SK-N-SH (cell line): ENCODE data around the gene AGK. TPM values are rescaled to one million over a fixed set of nuclear protein-coding genes. Genes with fewer than 3 reads are reported as not detected.

Source experiments
- CTCF ChIA-PET: fragments of 300-600, 350-600 bp; formaldehyde crosslinking; extraction: SDS; loops from one replicate; lab custom pipeline; 2021; lab: Yijun Ruan, JAX
- POLR2A ChIA-PET: fragments of 350-600 bp; sonication (Branson Sonifier 250); formaldehyde crosslinking; extraction: SDS; loops from one replicate; lab custom pipeline; 2020; ENCODE audit warnings: antibody characterized with exemption, inconsistent platforms; lab: Yijun Ruan, JAX
- DNase-seq: peaks from one replicate; pipeline ENCODE4 v3.0.0; 2012
- H2AFZ ChIP-seq: fragments of 200-600 bp; sonication (generic); 2 replicates; pipeline ENCODE4 v1.8.1; 2016; ENCODE audit warnings: antibody characterized with exemption, mild to moderate bottlenecking, low read depth
- H3F3A ChIP-seq: fragments of 200-600 bp; sonication (generic); replicated peaks from 2 replicates; pipeline ENCODE3; 2016; ENCODE audit warnings: antibody characterized with exemption, mild to moderate bottlenecking; ENCODE audit not compliant: insufficient read depth
- H3K27ac ChIP-seq, 2 experiments: fragments of 200-500 bp in 1 of 2; fragments of 200-600 bp in 1 of 2; sonication (Bioruptor generic) in 1 of 2; sonication (generic), shearing (Covaris generic) in 1 of 2; 2 replicates each; pipeline versions ENCODE4 v1.5.1 to v1.6.1; 2014 to 2016; ENCODE audit warnings: low read depth in 2 of 2, inconsistent platforms in 1 of 2, low read length in 1 of 2, mild to moderate bottlenecking in 1 of 2, mixed read lengths in 1 of 2
- H3K27me3 ChIP-seq: fragments of 200-600 bp; sonication (generic), shearing (Covaris generic); 2 replicates; pipeline ENCODE4 v1.6.1; 2016; ENCODE audit warnings: mixed run types; ENCODE audit not compliant: insufficient read depth
- H3K36me3 ChIP-seq, 2 experiments: fragments of 200-500 bp in 1 of 2; fragments of 200-600 bp in 1 of 2; sonication (Bioruptor generic) in 1 of 2; sonication (generic) in 1 of 2; replicated peaks in 1 of 2; 2 replicates each; pipeline versions ENCODE3 to v1.5.1; 2014 to 2016; ENCODE audit warnings: low read length in 1 of 2, mild to moderate bottlenecking in 1 of 2; ENCODE audit not compliant: insufficient read depth in 2 of 2, control insufficient read depth in 1 of 2
- H3K4me1 ChIP-seq, 2 experiments: fragments of 200-500 bp in 1 of 2; fragments of 200-600 bp in 1 of 2; sonication (Bioruptor generic) in 1 of 2; sonication (generic), shearing (Covaris generic) in 1 of 2; 2 replicates each; pipeline versions ENCODE4 v1.5.1 to v1.6.1; 2014 to 2016; ENCODE audit warnings: low read depth in 1 of 2, low read length in 1 of 2, mixed run types in 1 of 2; ENCODE audit not compliant: insufficient read depth in 2 of 2, control insufficient read depth in 1 of 2
- H3K4me2 ChIP-seq: fragments of 200-600 bp; sonication (generic), shearing (Covaris generic); 2 replicates; pipeline ENCODE4 v1.6.1; 2017; ENCODE audit warnings: mixed run types
- H3K4me3 ChIP-seq, 2 experiments: fragments of 200-500 bp in 1 of 2; fragments of 200-600 bp in 1 of 2; sonication (Bioruptor generic) in 1 of 2; sonication (generic), shearing (Covaris generic) in 1 of 2; 2 replicates each; pipeline versions ENCODE4 v1.5.1 to v1.8.1; 2014 to 2016; ENCODE audit warnings: low read depth in 2 of 2, inconsistent platforms in 1 of 2, low read length in 1 of 2, mild to moderate bottlenecking in 1 of 2, mixed read lengths in 1 of 2, moderate library complexity in 1 of 2
- H3K79me2 ChIP-seq: fragments of 200-600 bp; sonication (generic); 2 replicates; pipeline ENCODE4 v1.8.1; 2017; ENCODE audit warnings: mild to moderate bottlenecking; ENCODE audit not compliant: insufficient read depth
- H3K9ac ChIP-seq: fragments of 200-600 bp; sonication (generic); 2 replicates; pipeline ENCODE4 v1.6.1; 2017; ENCODE audit warnings: mixed run types
- H3K9me2 ChIP-seq: fragments of 200-600 bp; sonication (generic); 2 replicates; pipeline ENCODE4 v1.6.1; 2017; ENCODE audit warnings: mixed run types
- H3K9me3 ChIP-seq: fragments of 200-600 bp; sonication (generic); 2 replicates; pipeline ENCODE4 v1.6.1; 2017; ENCODE audit warnings: mixed run types, mild to moderate bottlenecking, moderate library complexity
- H4K20me1 ChIP-seq: fragments of 200-600 bp; sonication (generic); 2 replicates; pipeline ENCODE4 v1.6.1; 2017; ENCODE audit warnings: mild to moderate bottlenecking, mixed run types; ENCODE audit not compliant: insufficient read depth
- ELF1 ChIP-seq: IDR thresholded peaks from 2 replicates; pipeline ENCODE4 v1.4.0; 2012
- EP300 ChIP-seq, 2 experiments: IDR thresholded peaks; 2 replicates each; pipeline versions ENCODE4 v1.4.0 to v1.6.1; 2012; ENCODE audit warnings: borderline replicate concordance in 1 of 2, low read depth in 1 of 2, low read length in 1 of 2
- FOXM1 ChIP-seq: IDR thresholded peaks from 2 replicates; pipeline ENCODE4 v1.4.0; 2012; ENCODE audit warnings: low read depth, mild to moderate bottlenecking
- GABPA ChIP-seq: IDR thresholded peaks from 2 replicates; pipeline ENCODE4 v1.4.0; 2012; ENCODE audit warnings: low read depth, mild to moderate bottlenecking
- IRF3 ChIP-seq: fragments of 150-350 bp; IDR thresholded peaks from 2 replicates; pipeline ENCODE4 v1.6.1; 2016; ENCODE audit warnings: mild to moderate bottlenecking, low read depth, low read length
- MEF2A ChIP-seq: IDR thresholded peaks from 2 replicates; pipeline ENCODE4 v1.4.0; 2012; ENCODE audit warnings: low read depth, borderline replicate concordance
- MXI1 ChIP-seq: IDR thresholded peaks from 2 replicates; pipeline ENCODE4 v1.6.1; 2012; ENCODE audit warnings: mild to moderate bottlenecking, low read depth, low read length, improper control_type of control experiment
- NFIC ChIP-seq: IDR thresholded peaks from 2 replicates; pipeline ENCODE4 v1.4.0; 2012; ENCODE audit warnings: borderline replicate concordance
- POLR2AphosphoS5 ChIP-seq: IDR thresholded peaks from 2 replicates; pipeline ENCODE4 v1.6.1; 2012; ENCODE audit warnings: low read depth, low read length
- RAD21 ChIP-seq: IDR thresholded peaks from 2 replicates; pipeline ENCODE4 v1.6.1; 2012; ENCODE audit warnings: mild to moderate bottlenecking, low read length
- RCOR1 ChIP-seq: fragments of 150-350 bp; IDR thresholded peaks from 2 replicates; pipeline ENCODE4 v1.6.1; 2017; ENCODE audit warnings: antibody characterized with exemption, low read length
- RXRA ChIP-seq: IDR thresholded peaks from 2 replicates; pipeline ENCODE4 v1.4.0; 2012; ENCODE audit warnings: low read depth, mild to moderate bottlenecking, borderline replicate concordance
- SIN3A ChIP-seq: IDR thresholded peaks from 2 replicates; pipeline ENCODE4 v1.6.1; 2012; ENCODE audit warnings: low read depth, mild to moderate bottlenecking, low read length, moderate library complexity, borderline replicate concordance
- TCF12 ChIP-seq: IDR thresholded peaks from 2 replicates; pipeline ENCODE4 v1.4.0; 2012
- USF2 ChIP-seq: fragments of 150-350 bp; IDR thresholded peaks from 2 replicates; pipeline ENCODE4 v1.6.1; 2017; ENCODE audit warnings: antibody characterized with exemption, low read length, low read depth, borderline replicate concordance
- ZBTB33 ChIP-seq: IDR thresholded peaks from 2 replicates; pipeline ENCODE4 v1.4.0; 2012; ENCODE audit warnings: low read depth, borderline replicate concordance
- WGBS: methylation state at CpG from one replicate; pipeline ENCODE4 v1.1.6; 2017; ENCODE audit warnings: low lambda C conversion rate; 5-methylcytosine and 5-hydroxymethylcytosine counted together
- polyA plus RNA-seq, 3 experiments: library from polyadenylated mRNA; depleted of rRNA; stranded (reverse); fragments of >200 nt; gene quantifications; 2 replicates each; pipeline ENCODE4 v1.2.3, GENCODE V29; 2012

Gene AGK
- polyA plus RNA-seq, 1 of the 3 experiments (the other 2 are of a cell fraction), result 45.7 TPM

- Histone ChIP-seq H3K79me2 (no peaks in the 10 kb centered on the region), H3K27ac (no peak overlapping the region), H3K4me2 (no peak overlapping the region), H3K4me3 (no peak overlapping the region), H3K9ac (no peak overlapping the region), H2AFZ (no peak overlapping the region), H3F3A (no peaks in the 10 kb centered on the region), H3K9me3 (no peaks in the 10 kb centered on the region), H3K4me1 (no peaks in the 10 kb centered on the region), H3K36me3 (no peaks in the 10 kb centered on the region), H4K20me1 (no peaks in the 10 kb centered on the region), H3K9me2 (no peaks in the 10 kb centered on the region), H3K27me3 (no peaks in the 10 kb centered on the region)
- ChIA-PET POLR2A (no interaction called here), CTCF (interaction anchor here (1.4 to 6.6 kb wide), 2 partner anchors 9 to 20 kb away, joined by 5 to 38 read pairs; no protein-coding TSS in a partner anchor)
- no peak for DNase-seq
- 29% methylated on average over 1 of the region's 1 CpG for WGBS
- no peak for TF ChIP-seq RXRA
- TF ChIP-seq USF2, result no peak
- TF ChIP-seq RAD21, result no peak
- TF ChIP-seq EP300 (IDR thresholded peaks at IDR 0.05; ENCODE audit: borderline replicate concordance in 1 of 2, low read depth in 1 of 2, low read length in 1 of 2), result no peak
- no peak for TF ChIP-seq POLR2AphosphoS5
- TF ChIP-seq MEF2A, result no peak
Measured at GRCh38 chr7:141513720-141514119, 37.5 kb upstream of the AGK start.

DNA sequence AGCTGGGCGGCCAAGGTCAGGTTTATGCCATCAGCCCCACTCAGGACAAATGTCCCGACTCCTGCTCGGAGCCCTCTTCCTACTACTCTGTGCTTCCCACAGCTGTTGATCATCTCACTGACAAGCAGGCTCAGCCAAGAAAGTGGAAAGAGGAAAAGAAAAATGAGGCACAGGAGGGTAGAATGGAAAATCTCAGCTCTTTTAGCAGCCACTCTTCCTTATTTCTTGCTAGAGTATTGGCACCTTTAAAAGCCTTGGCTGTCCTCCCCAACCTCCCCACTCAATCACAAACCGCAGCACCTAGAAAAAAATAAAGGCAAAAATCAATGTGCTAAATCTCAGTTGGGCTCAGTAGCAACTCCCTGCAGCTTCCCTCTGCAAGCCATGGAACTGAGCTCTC lies 35.3 kb upstream of the AGK start:
- H3K9me3 ChIP-seq, result no peaks in the 10 kb centered on the region
- H3K4me3 ChIP-seq, result no peak overlapping the region
- no peaks in the 10 kb centered on the region for H3K36me3 ChIP-seq
- no peak overlapping the region for H2AFZ ChIP-seq
- DNase-seq, result no peak
- H3K9ac ChIP-seq, result no peak overlapping the region
- no peaks in the 10 kb centered on the region for H3K27me3 ChIP-seq
- WGBS, result 18% methylated on average over 4 of the region's 4 CpGs
- TF ChIP-seq IRF3, result no peak
- TF ChIP-seq ELF1, result no peak
- TF ChIP-seq SIN3A, result no peak
- POLR2A ChIA-PET, result interaction anchor here (0.6 kb wide), 1 partner anchor 28 kb away, joined by 4 read pairs; no protein-coding TSS in a partner anchor
- no peaks in the 10 kb centered on the region for H3K4me1 ChIP-seq
- H3K9me2 ChIP-seq, result no peaks in the 10 kb centered on the region
- H3K27ac ChIP-seq, result no peak overlapping the region
- no peaks in the 10 kb centered on the region for H3K79me2 ChIP-seq
- no peak overlapping the region for H3K4me2 ChIP-seq
- H4K20me1 ChIP-seq, result no peaks in the 10 kb centered on the region
- H3F3A ChIP-seq, result no peaks in the 10 kb centered on the region
- CTCF ChIA-PET, result interaction anchor here (0.6 to 6.6 kb wide), 2 partner anchors 17 to 505 kb away, joined by 3 to 38 read pairs; no protein-coding TSS in a partner anchor

DNA sequence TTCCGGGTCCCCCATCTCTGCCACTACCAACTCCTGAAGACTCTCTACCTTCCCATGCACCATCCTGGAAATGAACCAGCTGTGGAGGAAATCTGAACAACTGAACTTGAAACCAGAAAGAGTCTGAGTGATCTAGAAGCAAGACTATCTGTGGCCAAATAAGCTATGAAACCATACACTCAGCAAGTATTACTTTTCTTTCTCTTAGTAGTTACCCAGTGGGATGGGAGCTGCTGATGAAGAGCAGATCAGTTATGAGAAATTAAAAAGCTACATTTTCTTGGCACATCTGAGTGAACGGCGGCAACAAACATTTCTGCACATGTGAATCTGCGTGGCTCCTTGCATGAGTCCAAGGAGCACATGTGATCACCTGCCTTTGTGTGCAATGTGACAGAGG lies 31.6 kb upstream of the AGK start:
- Histone ChIP-seq H3K9me2 (no peaks in the 10 kb centered on the region), H3K27me3 (no peaks in the 10 kb centered on the region), H3K36me3 (no peaks in the 10 kb centered on the region), H3K79me2 (no peaks in the 10 kb centered on the region), H3K4me2 (no peak overlapping the region), H3K9me3 (no peaks in the 10 kb centered on the region), H3K27ac (no peak overlapping the region), H3K4me3 (no peak overlapping the region), H4K20me1 (no peaks in the 10 kb centered on the region), H3K9ac (no peak overlapping the region), H3K4me1 (no peaks in the 10 kb centered on the region), H3F3A (no peaks in the 10 kb centered on the region), H2AFZ (no peak overlapping the region)
- POLR2A ChIA-PET, result no interaction called here
- CTCF ChIA-PET, result interaction anchor here (5.6 kb wide), 1 partner anchor 14 kb away, joined by 44 read pairs; no protein-coding TSS in a partner anchor
- DNase-seq, result no peak
- WGBS, result 60% methylated on average over 4 of the region's 4 CpGs
- TF ChIP-seq RAD21, result no peak
- TF ChIP-seq NFIC, result no peak
- TF ChIP-seq MEF2A, result no peak
- TF ChIP-seq MXI1, result no peak
- TF ChIP-seq EP300 (IDR thresholded peaks at IDR 0.05; ENCODE audit: borderline replicate concordance in 1 of 2, low read depth in 1 of 2, low read length in 1 of 2), result no peak
- TF ChIP-seq TCF12, result no peak
- TF ChIP-seq GABPA, result no peak
- TF ChIP-seq USF2, result no peak
- no peak for TF ChIP-seq IRF3
- TF ChIP-seq ZBTB33, result no peak
- no peak for TF ChIP-seq ELF1
- TF ChIP-seq FOXM1, result no peak
- no peak for TF ChIP-seq RCOR1
